K562 (cell line): ENCODE measurements around the gene ABLIM1. TPM values are rescaled to one million over a fixed set of nuclear protein-coding genes. Genes with fewer than 3 reads are reported as not detected.

Source experiments
- ATAC-seq: fragments of 200-7000 bp; cut with Tn5 transposase; 3 replicates; pipeline ENCODE4 v1.9.1; 2020; ENCODE audit warnings: moderate library complexity
- BruUV-seq: library from RNA; stranded (reverse); fragments of 400-500 nt; replicated peaks from 2 replicates; lab custom pipeline; 2021; lab: Mats Ljungman, UMichigan
- CTCF ChIA-PET: fragments of 300-600 bp; formaldehyde crosslinking; extraction: SDS; loops from one replicate; lab custom pipeline; 2021; ENCODE audit warnings: low intra/inter-chr PET ratio; lab: Yijun Ruan, JAX
- POLR2A ChIA-PET: fragments of 300-600, 350-650 bp; sonication (Branson Sonifier 250); formaldehyde crosslinking; extraction: SDS; loops from one replicate; lab custom pipeline; 2021; ENCODE audit warnings: antibody characterized with exemption, inconsistent platforms; lab: Yijun Ruan, JAX
- DNase-seq, 4 experiments: peaks; one replicate each; pipeline versions ENCODE4 v3.0.0 to v3.0.0-alpha.2; 2011 to 2018; ENCODE audit warnings: low spot score in 3 of 4, mixed read lengths in 3 of 4; ENCODE audit errors: extremely low read depth in 1 of 4
- FAIRE-seq: peaks from 2 replicates; lab custom pipeline; 2011; peaks lifted over from hg19 to GRCh38; lab: Jason Lieb, UNC
- H2AFZ ChIP-seq: 2 replicates; pipeline ENCODE4 v1.6.0; 2011; ENCODE audit warnings: low read depth, low read length, control low read depth, inconsistent platforms
- H3K27ac ChIP-seq: fragments of 200-600 bp; 3 replicates; pipeline ENCODE4 v1.8.0; 2011; ENCODE audit warnings: low read depth, mild to moderate bottlenecking, control low read depth, inconsistent platforms, low read length, moderate library complexity, mixed read lengths; ENCODE audit errors: extremely low read depth
- H3K27me3 ChIP-seq, 2 experiments: fragments of 300-600 bp in 1 of 2; 2 replicates in 1 of 2; 3 replicates in 1 of 2; pipeline versions ENCODE4 v1.6.0 to v1.8.0; 2011; ENCODE audit warnings: inconsistent platforms in 2 of 2, low read length in 2 of 2, mild to moderate bottlenecking in 1 of 2, mixed read lengths in 1 of 2, moderate library complexity in 1 of 2; ENCODE audit not compliant: control insufficient read depth in 2 of 2, insufficient read depth in 2 of 2
- H3K36me3 ChIP-seq: fragments of 300-600 bp; 3 replicates; pipeline ENCODE4 v1.8.0; 2011; ENCODE audit warnings: mild to moderate bottlenecking, low read length, inconsistent platforms; ENCODE audit not compliant: control insufficient read depth, insufficient read depth
- H3K4me1 ChIP-seq, 2 experiments: fragments of 200-600 bp in 1 of 2; replicated peaks in 1 of 2; 2 replicates in 1 of 2; 3 replicates in 1 of 2; pipeline versions ENCODE4 v1.5.1 to v1.8.0; 2011; ENCODE audit warnings: inconsistent platforms in 2 of 2, low read length in 2 of 2, mild to moderate bottlenecking in 1 of 2, mixed read lengths in 1 of 2, moderate library complexity in 1 of 2; ENCODE audit not compliant: control insufficient read depth in 2 of 2, insufficient read depth in 2 of 2
- H3K4me2 ChIP-seq: 2 replicates; pipeline ENCODE4 v1.6.1; 2011; ENCODE audit warnings: low read length, control low read depth, inconsistent platforms, mixed read lengths; ENCODE audit not compliant: insufficient read depth
- H3K4me3 ChIP-seq: fragments of 200-600 bp; sonication (generic), shearing (Covaris generic); 2 replicates; pipeline ENCODE4 v1.5.1; 2016; ENCODE audit warnings: control low read depth, inconsistent platforms
- H3K79me2 ChIP-seq: fragments of 200-600 bp; 3 replicates; pipeline ENCODE4 v1.8.0; 2011; ENCODE audit warnings: low read length, inconsistent platforms; ENCODE audit not compliant: control insufficient read depth, insufficient read depth
- H3K9ac ChIP-seq, 2 experiments: 2 replicates each; pipeline versions ENCODE4 v1.6.0 to v1.6.1; 2011; ENCODE audit warnings: low read depth in 2 of 2, low read length in 2 of 2, control low read depth in 1 of 2, inconsistent platforms in 1 of 2, mild to moderate bottlenecking in 1 of 2, mixed read lengths in 1 of 2; ENCODE audit not compliant: insufficient read depth in 1 of 2
- H3K9me1 ChIP-seq: one replicate; pipeline ENCODE4 v1.6.0; 2011; ENCODE audit warnings: inconsistent platforms, mild to moderate bottlenecking, low read length, moderate library complexity; ENCODE audit not compliant: control insufficient read depth, insufficient read depth
- H3K9me3 ChIP-seq: replicated peaks from 2 replicates; pipeline ENCODE4 v1.5.1; 2011; ENCODE audit warnings: low read depth, low read length, inconsistent platforms; ENCODE audit not compliant: control insufficient read depth, insufficient read depth
- H4K20me1 ChIP-seq: replicated peaks from 2 replicates; pipeline ENCODE4 v1.6.1; 2011; ENCODE audit warnings: low read length, inconsistent platforms, mixed read lengths; ENCODE audit not compliant: control insufficient read depth, insufficient read depth
- CTCF ChIP-seq, 3 experiments: IDR thresholded peaks in 2 of 3; conservative IDR thresholded peaks in 1 of 3; 2 replicates each; pipeline ENCODE4 v1.5.1; 2011 to 2012; ENCODE audit warnings: low read length in 3 of 3, mild to moderate bottlenecking in 3 of 3, control low read depth in 2 of 3, improper control_type of control experiment in 1 of 3, inconsistent platforms in 1 of 3, low read depth in 1 of 3, mixed read lengths in 1 of 3, moderate library complexity in 1 of 3; ENCODE audit not compliant: insufficient read depth in 2 of 3
- ELF2 ChIP-seq: fragments of 250-450 bp; sonication (Bioruptor Pico); IDR thresholded peaks from 2 replicates; pipeline ENCODE4 v1.5.0; 2021; ENCODE audit warnings: mild to moderate bottlenecking
- HBP1 ChIP-seq: fragments of 450-650 bp; formaldehyde crosslinking; IDR thresholded peaks from 2 replicates; pipeline ENCODE4 v1.4.0; 2022; ENCODE audit warnings: missing genetic modification characterization
- MTA1 ChIP-seq: fragments of 450-650 bp; IDR thresholded peaks from 2 replicates; pipeline ENCODE4 v1.6.1; 2017; ENCODE audit warnings: borderline replicate concordance
- PTTG1 ChIP-seq: fragments of 450-650 bp; IDR thresholded peaks from 2 replicates; pipeline ENCODE4 v1.6.1; 2016; ENCODE audit warnings: low read depth, mild to moderate bottlenecking, missing genetic modification characterization, missing compliant biosample characterization
- SOX6 ChIP-seq: fragments of 450-650 bp; IDR thresholded peaks from 2 replicates; pipeline ENCODE4 v1.6.1; 2014; ENCODE audit warnings: mild to moderate bottlenecking
- SRSF1 ChIP-seq: fragments of 200-400 bp; formaldehyde crosslinking; IDR thresholded peaks from 2 replicates; pipeline ENCODE4 v1.6.1; 2017; ENCODE audit warnings: mild to moderate bottlenecking, low read depth, low read length, moderate library complexity
- TSHZ1 ChIP-seq: fragments of 250-450 bp; sonication (Bioruptor Pico); IDR thresholded peaks from 2 replicates; pipeline ENCODE4 v1.4.0; 2020; ENCODE audit warnings: mild to moderate bottlenecking, moderate library complexity
- ZBTB26 ChIP-seq: fragments of 450-650 bp; formaldehyde crosslinking; IDR thresholded peaks from 2 replicates; pipeline ENCODE4 v1.4.0; 2022; ENCODE audit warnings: missing genetic modification characterization
- ZNF134 ChIP-seq: fragments of 250-450 bp; sonication (Bioruptor Pico); conservative IDR thresholded peaks from 2 replicates; pipeline ENCODE4 v1.4.0; 2020
- WGBS: fragments of 100-300 bp; shearing (Covaris generic); methylation state at CpG from one replicate; pipeline ENCODE4 v1.1.6; 2016; ENCODE audit warnings: low coverage, mixed read lengths; ENCODE audit not compliant: insufficient coverage; ENCODE audit errors: missing lambda C conversion rate; 5-methylcytosine and 5-hydroxymethylcytosine counted together
- in situ Hi-C: fragments of 300-500 bp; cut with MboI; formaldehyde crosslinking; loops from 4 replicates; pipeline ENCODE4 v1.15.0; 2018; ENCODE audit warnings: inconsistent platforms, mixed read lengths
- intact Hi-C: fragments of 100-400 bp; cut with micrococcal nuclease; formaldehyde crosslinking; loops from 2 replicates; pipeline ENCODE4 v1.14.2; 2022
- polyA plus RNA-seq, 8 experiments: library from polyadenylated mRNA; depleted of rRNA in 4 of 8; stranded (reverse) in 5 of 8; unstranded in 3 of 8; fragments of >200 nt; fragmentation: Nextera tagmentation in 2 of 8; fragmentation: Illumina TruSeq in 1 of 8; extraction: Ambion mirVana in 2 of 8; extraction: Trizol in 1 of 8; gene quantifications; 2 replicates each; pipeline versions ENCODE4 v1.2.1 to v1.2.3, GENCODE V29; 2011 to 2014; ENCODE audit warnings: inconsistent platforms in 1 of 8, missing spikeins in 1 of 8
- total RNA-seq, 7 experiments: library from RNA; depleted of rRNA in 6 of 7; stranded (reverse); fragments of >200 nt in 6 of 7; fragmentation: Illumina TruSeq in 2 of 7; extraction: Trizol in 2 of 7; gene quantifications; 2 replicates each; pipeline versions ENCODE4 v1.2.1 to v1.2.3, GENCODE V29; 2011 to 2021; ENCODE audit warnings: low replicate concordance in 1 of 7

The ABLIM1 gene
- total and polyA plus RNA-seq, 9 of the 15 experiments (the other 6 are each of a cell fraction or from before 2014, with no cell fraction given) = 0.07 to 0.49 (median 0.14) TPM; not detected in 6

- peak; percentile 29 to 44 (median 38); a peak in 5 of 6 replicates for TF ChIP-seq CTCF (IDR thresholded peaks at IDR 0.05 in 2 of 3, conservative IDR thresholded peaks at IDR 0.05 in 1 of 3; ENCODE audit: insufficient read depth in 2 of 3, low read depth in 1 of 3, low read length in 3 of 3)
These were observed 199.1 kb downstream of the ABLIM1 start (continued) for GRCh38 chr10:114458955-114459354.

GRCh38 chr10:114458216-114458920, 199.7 kb downstream of the ABLIM1 start:
- POLR2A ChIA-PET = no interaction called here
- intact Hi-C loops = loop anchor here (2.0 kb wide), 1 partner anchor 154 kb away; no protein-coding TSS in a partner anchor
- no peak for TF ChIP-seq TSHZ1 (CRISPR knock-in tag)
- no peak for TF ChIP-seq HBP1 (CRISPR knock-in tag)
- TF ChIP-seq SRSF1 = no peak
- no peak for TF ChIP-seq MTA1
- TF ChIP-seq PTTG1 = no peak
- TF ChIP-seq ELF2 (CRISPR knock-in tag) = no peak
- no peak for TF ChIP-seq SOX6
- TF ChIP-seq ZBTB26 (CRISPR knock-in tag) = no peak
- no peak for TF ChIP-seq ZNF134

More at GRCh38 chr10:114458216-114458920, 199.7 kb downstream of the ABLIM1 start:
- FAIRE-seq (no peak), ATAC-seq (no peak), DNase-seq (no peak)
- Histone ChIP-seq H4K20me1 (no peaks in the 10 kb centered on the region), H2AFZ (peak overlapping the region; percentile 47), H3K9me1 (no peaks in the 10 kb centered on the region), H3K36me3 (no peaks in the 10 kb centered on the region), H3K27ac (no peak overlapping the region), H3K4me2 (no peak overlapping the region; the same call in 1 of the 2 replicates), H3K27me3 (no peaks in the 10 kb centered on the region), H3K4me3 (no peak overlapping the region), H3K9ac (no peak overlapping the region), H3K9me3 (no peaks in the 10 kb centered on the region), H3K79me2 (no peaks in the 10 kb centered on the region), H3K4me1 (no peaks in the 10 kb centered on the region)
- CTCF ChIA-PET = no interaction called here
- in situ Hi-C loops = no loop called here
- no TSS peak for BruUV-seq
- 15% methylated on average over 8 of the region's 9 CpGs for WGBS
